DOHH2 (cell line): Measurements from ENCODE around the gene TMEM63C.

Experiments used
- H3F3A ChIP-seq: fragments of 200-600 bp; sonication (generic), shearing (Covaris generic); 2 replicates; pipeline ENCODE4 v1.6.0; 2016; ENCODE audit warnings: antibody characterized with exemption, mild to moderate bottlenecking; ENCODE audit not compliant: control insufficient read depth, insufficient read depth
- H3K27ac ChIP-seq: fragments of 200-600 bp; sonication (generic); 2 replicates; pipeline ENCODE4 v1.5.1; 2014; ENCODE audit warnings: low read depth, mild to moderate bottlenecking, low read length, moderate library complexity
- H3K27me3 ChIP-seq: fragments of 200-600 bp; sonication (generic); 2 replicates; pipeline ENCODE4 v1.6.1; 2014; ENCODE audit warnings: mild to moderate bottlenecking, low read length, mixed read lengths; ENCODE audit not compliant: control insufficient read depth
- H3K36me3 ChIP-seq: fragments of 200-600 bp; sonication (generic); 2 replicates; pipeline ENCODE4 v1.6.1; 2014; ENCODE audit warnings: mild to moderate bottlenecking, low read length, moderate library complexity, mixed read lengths; ENCODE audit not compliant: control insufficient read depth
- H3K4me1 ChIP-seq: fragments of 200-600 bp; sonication (generic); 2 replicates; pipeline ENCODE4 v1.6.1; 2014; ENCODE audit warnings: mild to moderate bottlenecking, low read length, mixed read lengths; ENCODE audit not compliant: control insufficient read depth
- H3K4me2 ChIP-seq: fragments of 200-600 bp; sonication (generic); 2 replicates; pipeline ENCODE4 v1.6.0; 2014; ENCODE audit warnings: mild to moderate bottlenecking, low read length, moderate library complexity
- H3K4me3 ChIP-seq: fragments of 200-600 bp; sonication (generic); 2 replicates; pipeline ENCODE4 v1.5.1; 2014; ENCODE audit warnings: mild to moderate bottlenecking, low read length, mixed read lengths
- H3K79me2 ChIP-seq: fragments of 200-600 bp; sonication (generic); 2 replicates; pipeline ENCODE4 v1.6.1; 2014; ENCODE audit warnings: mild to moderate bottlenecking, low read length, mixed read lengths; ENCODE audit not compliant: control insufficient read depth
- H3K9me2 ChIP-seq: fragments of 200-600 bp; sonication (generic); replicated peaks from 2 replicates; pipeline ENCODE4 v1.6.1; 2014; ENCODE audit warnings: mild to moderate bottlenecking, low read length, mixed read lengths; ENCODE audit not compliant: control insufficient read depth
- H3K9me3 ChIP-seq: fragments of 200-600 bp; sonication (generic); 2 replicates; pipeline ENCODE4 v1.6.1; 2014; ENCODE audit warnings: antibody characterized with exemption, low read length, mixed read lengths; ENCODE audit not compliant: control insufficient read depth, insufficient read depth
- H4K20me1 ChIP-seq: fragments of 200-600 bp; sonication (generic); 2 replicates; pipeline ENCODE4 v1.6.0; 2014; ENCODE audit warnings: low read depth, mild to moderate bottlenecking, antibody characterized with exemption, low read length, moderate library complexity; ENCODE audit not compliant: control insufficient read depth, insufficient read depth
- CTCF ChIP-seq: fragments of 200-600 bp; sonication (generic); IDR thresholded peaks from one replicate; pipeline ENCODE4 v1.5.1; 2014; ENCODE audit warnings: antibody characterized with exemption, mild to moderate bottlenecking, low read depth, low read length; ENCODE audit not compliant: poor library complexity, severe bottlenecking
- EZH2phosphoT487 ChIP-seq: fragments of 200-600 bp; sonication (generic); IDR thresholded peaks from 2 replicates; pipeline ENCODE4 v1.6.1; 2017; ENCODE audit warnings: borderline replicate concordance, mild to moderate bottlenecking, antibody characterized with exemption, low read length, moderate library complexity, mixed read lengths

Gene TMEM63C

GRCh38 chr14:77303417-77304156 is 122.0 kb downstream of the TMEM63C start:
- Histone ChIP-seq H3K4me3 (no peak overlapping the region), H3K4me2 (no peak overlapping the region)

GRCh38 chr14:77305696-77306095 is 124.1 kb downstream of the TMEM63C start:
- H3K27me3 ChIP-seq = no peaks in the 10 kb centered on the region
- H3K36me3 ChIP-seq = no peaks in the 10 kb centered on the region
- H3F3A ChIP-seq = no peaks in the 10 kb centered on the region
- no peaks in the 10 kb centered on the region for H3K79me2 ChIP-seq
- no peaks in the 10 kb centered on the region for H3K9me2 ChIP-seq
- TF ChIP-seq CTCF = no peak
- TF ChIP-seq EZH2phosphoT487 = no peak
- no peak overlapping the region for H3K27ac ChIP-seq
- H3K4me3 ChIP-seq = no peak overlapping the region
- no peaks in the 10 kb centered on the region for H4K20me1 ChIP-seq
- no peak overlapping the region for H3K4me2 ChIP-seq
- peaks cover 3% of the 10 kb centered on the region; the same call in 1 of the 2 replicates for H3K4me1 ChIP-seq
- no peaks in the 10 kb centered on the region for H3K9me3 ChIP-seq

More at GRCh38 chr14:77303417-77304156, 122.0 kb downstream of the TMEM63C start:
- H3F3A ChIP-seq = no peaks in the 10 kb centered on the region
- no peaks in the 10 kb centered on the region for H3K36me3 ChIP-seq
- H3K9me3 ChIP-seq = no peaks in the 10 kb centered on the region
- H3K79me2 ChIP-seq = no peaks in the 10 kb centered on the region
- H3K9me2 ChIP-seq = no peaks in the 10 kb centered on the region
- H3K27me3 ChIP-seq = no peaks in the 10 kb centered on the region
- H3K4me1 ChIP-seq = no peaks in the 10 kb centered on the region
- TF ChIP-seq CTCF (no peak), EZH2phosphoT487 (no peak)
- H4K20me1 ChIP-seq = no peaks in the 10 kb centered on the region
- no peak overlapping the region for H3K27ac ChIP-seq

- Histone ChIP-seq H3K79me2 (no peaks in the 10 kb centered on the region), H3K9me2 (no peaks in the 10 kb centered on the region), H3K9me3 (no peaks in the 10 kb centered on the region), H3K27me3 (no peaks in the 10 kb centered on the region), H3K4me3 (no peak overlapping the region), H3K36me3 (no peaks in the 10 kb centered on the region), H4K20me1 (no peaks in the 10 kb centered on the region), H3F3A (no peaks in the 10 kb centered on the region), H3K4me1 (peaks cover 3% of the 10 kb centered on the region; the same call in 1 of the 2 replicates), H3K27ac (no peak overlapping the region), H3K4me2 (no peak overlapping the region)
- TF ChIP-seq CTCF (no peak), EZH2phosphoT487 (no peak)
Observed at GRCh38 chr14:77306416-77306815, 124.8 kb downstream of the TMEM63C start.
